A549 (cell line): ENCODE measurements around the gene TMEM131.

Experiments used
- BHLHE40 ChIP-seq: IDR thresholded peaks from 2 replicates; pipeline ENCODE4 v1.6.1; 2012; ENCODE audit warnings: low read depth, low read length, inconsistent platforms
- CHD2 ChIP-seq: fragments of 150-350 bp; IDR thresholded peaks from 2 replicates; pipeline ENCODE4 v1.6.1; 2014; ENCODE audit warnings: low read length; ENCODE audit not compliant: partially characterized antibody
- EP300 ChIP-seq, 2 experiments: fragments of >200 bp; sonication (Bioruptor Twin); formaldehyde crosslinking; IDR thresholded peaks; 2 replicates in 1 of 2; 3 replicates in 1 of 2; pipeline ENCODE4 v1.6.1; 2016 to 2017
- JUNB ChIP-seq: fragments of >200 bp; sonication (Bioruptor Twin); formaldehyde crosslinking; IDR thresholded peaks from 2 replicates; pipeline ENCODE4 v1.6.1; 2016
- MAZ ChIP-seq: fragments of 150-350 bp; IDR thresholded peaks from 2 replicates; pipeline ENCODE4 v1.6.1; 2014; ENCODE audit warnings: antibody characterized with exemption, low read depth, low read length, borderline replicate concordance
- POLR2A ChIP-seq: IDR thresholded peaks from 2 replicates; pipeline ENCODE4 v1.6.1; 2012; ENCODE audit warnings: mild to moderate bottlenecking, low read length
- RAD21 ChIP-seq, 2 experiments: fragments of >200 bp in 1 of 2; sonication (Bioruptor Twin) in 1 of 2; formaldehyde crosslinking in 1 of 2; IDR thresholded peaks in 1 of 2; conservative IDR thresholded peaks in 1 of 2; 2 replicates in 1 of 2; 3 replicates in 1 of 2; pipeline ENCODE4 v1.6.1; 2012 to 2018; ENCODE audit warnings: inconsistent platforms in 1 of 2
- RCOR1 ChIP-seq: fragments of 150-350 bp; IDR thresholded peaks from 2 replicates; pipeline ENCODE4 v1.6.1; 2014; ENCODE audit warnings: antibody characterized with exemption, low read length, low read depth
- TF ChIP-seq, protein P1 (sequence below): fragments of >200 bp; sonication (Bioruptor Twin); formaldehyde crosslinking; IDR thresholded peaks from 3 replicates; pipeline ENCODE4 v1.5.1; 2016
- TF ChIP-seq, protein P2 (sequence below): fragments of 250-450 bp; sonication (Bioruptor Pico); IDR thresholded peaks from 2 replicates; pipeline ENCODE4 v1.5.0; 2021; ENCODE audit warnings: mild to moderate bottlenecking, moderate library complexity, borderline replicate concordance
- TF ChIP-seq, protein P3 (sequence below): IDR thresholded peaks from 2 replicates; pipeline ENCODE4 v1.6.1; 2012
- TF ChIP-seq, protein P4 (sequence below): fragments of >200 bp; sonication (Bioruptor Twin); formaldehyde crosslinking; IDR thresholded peaks from 3 replicates; pipeline ENCODE4 v1.6.1; 2016

DNA sequence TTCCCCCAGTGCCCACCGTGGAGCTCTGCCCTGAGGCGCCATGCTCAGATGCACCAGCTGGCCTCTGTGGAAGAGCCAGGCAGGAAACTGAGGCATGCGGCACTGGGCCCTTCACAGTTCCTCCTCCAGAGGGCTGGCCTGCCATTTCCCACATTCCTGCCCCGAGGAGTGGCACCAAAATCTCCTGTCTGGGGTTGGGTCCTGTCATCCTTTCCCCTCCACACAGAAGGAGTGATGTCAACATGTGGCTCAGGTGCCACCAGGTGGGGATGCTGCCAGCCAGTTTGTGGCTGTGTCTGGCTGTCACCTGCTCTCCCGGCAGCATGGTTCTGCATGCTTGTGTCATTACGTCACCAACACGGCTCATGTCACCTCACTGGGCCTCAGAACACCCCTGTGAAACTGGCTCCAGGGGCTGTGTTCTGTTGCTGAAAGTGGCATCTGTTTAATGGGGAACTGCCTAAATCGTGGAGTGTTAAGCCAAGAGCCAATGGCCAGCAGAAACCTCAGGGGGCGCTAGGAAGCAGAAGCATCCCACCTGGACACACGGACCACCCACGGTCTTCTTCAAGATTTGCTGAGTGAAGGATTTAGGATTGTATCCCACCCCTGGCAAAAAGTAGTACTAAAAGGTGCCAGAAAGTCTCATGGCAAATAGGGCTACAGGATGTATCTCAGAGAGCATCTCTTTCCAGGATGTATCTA lies 231.0 kb downstream of the TMEM131 start:
- TF ChIP-seq RCOR1 (no peak), JUNB (no peak), MAZ (no peak), EP300 (IDR thresholded peaks at IDR 0.05) (no peak), POLR2A (no peak), RAD21 (conservative IDR thresholded peaks at IDR 0.05 in 1 of 2, IDR thresholded peaks at IDR 0.05 in 1 of 2) (no peak), CHD2 (no peak), BHLHE40 (no peak)
- TF ChIP-seq, protein P1, sequence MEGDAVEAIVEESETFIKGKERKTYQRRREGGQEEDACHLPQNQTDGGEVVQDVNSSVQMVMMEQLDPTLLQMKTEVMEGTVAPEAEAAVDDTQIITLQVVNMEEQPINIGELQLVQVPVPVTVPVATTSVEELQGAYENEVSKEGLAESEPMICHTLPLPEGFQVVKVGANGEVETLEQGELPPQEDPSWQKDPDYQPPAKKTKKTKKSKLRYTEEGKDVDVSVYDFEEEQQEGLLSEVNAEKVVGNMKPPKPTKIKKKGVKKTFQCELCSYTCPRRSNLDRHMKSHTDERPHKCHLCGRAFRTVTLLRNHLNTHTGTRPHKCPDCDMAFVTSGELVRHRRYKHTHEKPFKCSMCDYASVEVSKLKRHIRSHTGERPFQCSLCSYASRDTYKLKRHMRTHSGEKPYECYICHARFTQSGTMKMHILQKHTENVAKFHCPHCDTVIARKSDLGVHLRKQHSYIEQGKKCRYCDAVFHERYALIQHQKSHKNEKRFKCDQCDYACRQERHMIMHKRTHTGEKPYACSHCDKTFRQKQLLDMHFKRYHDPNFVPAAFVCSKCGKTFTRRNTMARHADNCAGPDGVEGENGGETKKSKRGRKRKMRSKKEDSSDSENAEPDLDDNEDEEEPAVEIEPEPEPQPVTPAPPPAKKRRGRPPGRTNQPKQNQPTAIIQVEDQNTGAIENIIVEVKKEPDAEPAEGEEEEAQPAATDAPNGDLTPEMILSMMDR, result no peak
- TF ChIP-seq, protein P2, sequence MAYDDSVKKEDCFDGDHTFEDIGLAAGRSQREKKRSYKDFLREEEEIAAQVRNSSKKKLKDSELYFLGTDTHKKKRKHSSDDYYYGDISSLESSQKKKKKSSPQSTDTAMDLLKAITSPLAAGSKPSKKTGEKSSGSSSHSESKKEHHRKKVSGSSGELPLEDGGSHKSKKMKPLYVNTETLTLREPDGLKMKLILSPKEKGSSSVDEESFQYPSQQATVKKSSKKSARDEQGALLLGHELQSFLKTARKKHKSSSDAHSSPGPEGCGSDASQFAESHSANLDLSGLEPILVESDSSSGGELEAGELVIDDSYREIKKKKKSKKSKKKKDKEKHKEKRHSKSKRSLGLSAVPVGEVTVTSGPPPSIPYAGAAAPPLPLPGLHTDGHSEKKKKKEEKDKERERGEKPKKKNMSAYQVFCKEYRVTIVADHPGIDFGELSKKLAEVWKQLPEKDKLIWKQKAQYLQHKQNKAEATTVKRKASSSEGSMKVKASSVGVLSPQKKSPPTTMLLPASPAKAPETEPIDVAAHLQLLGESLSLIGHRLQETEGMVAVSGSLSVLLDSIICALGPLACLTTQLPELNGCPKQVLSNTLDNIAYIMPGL (CRISPR knock-in tag), result no peak
- TF ChIP-seq, protein P3, sequence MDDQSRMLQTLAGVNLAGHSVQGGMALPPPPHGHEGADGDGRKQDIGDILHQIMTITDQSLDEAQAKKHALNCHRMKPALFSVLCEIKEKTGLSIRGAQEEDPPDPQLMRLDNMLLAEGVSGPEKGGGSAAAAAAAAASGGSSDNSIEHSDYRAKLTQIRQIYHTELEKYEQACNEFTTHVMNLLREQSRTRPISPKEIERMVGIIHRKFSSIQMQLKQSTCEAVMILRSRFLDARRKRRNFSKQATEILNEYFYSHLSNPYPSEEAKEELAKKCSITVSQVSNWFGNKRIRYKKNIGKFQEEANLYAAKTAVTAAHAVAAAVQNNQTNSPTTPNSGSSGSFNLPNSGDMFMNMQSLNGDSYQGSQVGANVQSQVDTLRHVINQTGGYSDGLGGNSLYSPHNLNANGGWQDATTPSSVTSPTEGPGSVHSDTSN, result no peak
- TF ChIP-seq, protein P4, sequence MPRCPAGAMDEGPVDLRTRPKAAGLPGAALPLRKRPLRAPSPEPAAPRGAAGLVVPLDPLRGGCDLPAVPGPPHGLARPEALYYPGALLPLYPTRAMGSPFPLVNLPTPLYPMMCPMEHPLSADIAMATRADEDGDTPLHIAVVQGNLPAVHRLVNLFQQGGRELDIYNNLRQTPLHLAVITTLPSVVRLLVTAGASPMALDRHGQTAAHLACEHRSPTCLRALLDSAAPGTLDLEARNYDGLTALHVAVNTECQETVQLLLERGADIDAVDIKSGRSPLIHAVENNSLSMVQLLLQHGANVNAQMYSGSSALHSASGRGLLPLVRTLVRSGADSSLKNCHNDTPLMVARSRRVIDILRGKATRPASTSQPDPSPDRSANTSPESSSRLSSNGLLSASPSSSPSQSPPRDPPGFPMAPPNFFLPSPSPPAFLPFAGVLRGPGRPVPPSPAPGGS, result no peak
